ENCODE results near the gene TRPV4. TPM values are rescaled to one million over a fixed set of nuclear protein-coding genes. Genes with fewer than 3 reads are reported as not detected.

The TRPV4 gene
- total RNA-seq, 1 donor from 2014 or later: 0.75 TPM

DNA sequence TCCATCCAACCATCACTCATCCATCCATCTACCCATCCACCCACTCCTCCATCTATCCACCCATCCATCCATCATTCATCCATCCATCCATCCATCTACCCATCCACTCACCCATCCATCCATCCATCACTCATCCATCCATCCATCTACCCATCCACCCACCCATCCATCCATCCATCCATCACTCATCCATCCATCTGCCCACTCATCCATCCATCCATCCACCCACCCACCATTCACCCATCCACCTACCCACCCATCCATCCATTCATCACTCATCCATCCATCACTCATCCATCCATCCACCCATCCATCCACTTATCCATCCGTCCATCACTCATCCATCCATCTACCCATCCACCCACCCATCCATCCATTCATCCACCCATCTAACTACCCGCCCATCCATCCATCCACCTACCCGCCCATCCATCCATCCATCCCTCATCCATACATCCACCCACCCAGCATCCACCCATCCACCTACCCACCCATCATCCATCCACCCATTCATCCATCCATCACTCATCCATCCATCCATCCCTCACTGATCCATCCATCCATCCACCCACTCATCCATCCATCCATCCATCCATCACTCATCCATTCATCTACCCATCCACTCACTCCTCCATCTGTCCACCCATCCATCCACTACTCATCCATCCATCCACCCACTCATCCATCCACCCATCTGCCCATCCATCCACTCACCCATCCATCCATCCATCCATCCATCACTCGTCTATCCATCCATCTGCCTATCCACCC is 24.1 kb downstream of the TRPV4 start:
- H3K27me3 ChIP-seq (ENCODE audit: insufficient read depth, low read length): no peaks in the 10 kb centered on the region
- H3K9me3 Mint-ChIP-seq (ENCODE audit: unreplicated experiment): no peaks in the 10 kb centered on the region
- H3K9me3 ChIP-seq (ENCODE audit: insufficient read depth, low read depth, low read length): no peaks in the 10 kb centered on the region
- no peak overlapping the region for H3K4me2 ChIP-seq (ENCODE audit: low read length)
- H3K4me3 Mint-ChIP-seq (ENCODE audit: unreplicated experiment): no peak overlapping the region
- no peaks in the 10 kb centered on the region for H3K4me1 Mint-ChIP-seq (ENCODE audit: low read depth, unreplicated experiment)
- H3K36me3 Mint-ChIP-seq (ENCODE audit: low read depth, unreplicated experiment): no peaks in the 10 kb centered on the region
- no peaks in the 10 kb centered on the region for H3K4me1 ChIP-seq (ENCODE audit: insufficient read depth, low read length)
- no peaks in the 10 kb centered on the region for H3K79me2 ChIP-seq (ENCODE audit: insufficient read depth, low read length)
- no peak overlapping the region for H3K27ac Mint-ChIP-seq (ENCODE audit: unreplicated experiment)
- H4K20me1 ChIP-seq (ENCODE audit: insufficient read depth, low read length): peaks cover 11% of the 10 kb centered on the region
- DNase-seq (ENCODE audit: low read depth) (no peak), FAIRE-seq (no peak)
- H3K27ac ChIP-seq (ENCODE audit: low read depth, low read length): no peak overlapping the region
- H3K36me3 ChIP-seq (ENCODE audit: insufficient read depth, low read length): no peaks in the 10 kb centered on the region
- no peak overlapping the region for H3K9ac ChIP-seq (ENCODE audit: low read length)
- H2AFZ ChIP-seq (ENCODE audit: low read depth, low read length): no peak overlapping the region
- no peaks in the 10 kb centered on the region for H3K27me3 Mint-ChIP-seq (ENCODE audit: low read depth, unreplicated experiment)
- no peak overlapping the region for H3K4me3 ChIP-seq (ENCODE audit: insufficient read depth, low read depth, low read length)
- TF ChIP-seq EZH2 (IDR thresholded peaks at IDR 0.05; ENCODE audit: insufficient read depth, low read length): no peak

GRCh38 chr12:109807954-109808643 is 25.1 kb downstream of the TRPV4 start:
- Histone ChIP-seq H3K36me3 (ENCODE audit: insufficient read depth, low read length) (no peaks in the 10 kb centered on the region), H4K20me1 (ENCODE audit: insufficient read depth, low read length) (peaks cover 11% of the 10 kb centered on the region), H3K4me3 (ENCODE audit: insufficient read depth, low read depth, low read length) (no peak overlapping the region), H3K9me3 (ENCODE audit: insufficient read depth, low read depth, low read length) (no peaks in the 10 kb centered on the region), H3K79me2 (ENCODE audit: insufficient read depth, low read length) (no peaks in the 10 kb centered on the region), H2AFZ (ENCODE audit: low read depth, low read length) (no peak overlapping the region), H3K4me2 (ENCODE audit: low read length) (no peak overlapping the region), H3K27ac (ENCODE audit: low read depth, low read length) (no peak overlapping the region), H3K27me3 (ENCODE audit: insufficient read depth, low read length) (no peaks in the 10 kb centered on the region), H3K4me1 (ENCODE audit: insufficient read depth, low read length) (no peaks in the 10 kb centered on the region), H3K9ac (ENCODE audit: low read length) (no peak overlapping the region)
- no peaks in the 10 kb centered on the region for H3K36me3 Mint-ChIP-seq (ENCODE audit: low read depth, unreplicated experiment)
- DNase-seq (ENCODE audit: low read depth) (no peak), FAIRE-seq (no peak)
- TF ChIP-seq EZH2 (IDR thresholded peaks at IDR 0.05; ENCODE audit: insufficient read depth, low read length) (no peak), CTCF (IDR thresholded peaks at IDR 0.05; ENCODE audit: insufficient read depth, low read depth, low read length) (no peak)
- no peaks in the 10 kb centered on the region for H3K27me3 Mint-ChIP-seq (ENCODE audit: low read depth, unreplicated experiment)
- no peaks in the 10 kb centered on the region for H3K4me1 Mint-ChIP-seq (ENCODE audit: low read depth, unreplicated experiment)
- no peaks in the 10 kb centered on the region for H3K9me3 Mint-ChIP-seq (ENCODE audit: unreplicated experiment)
- no peak overlapping the region for H3K4me3 Mint-ChIP-seq (ENCODE audit: unreplicated experiment)
- H3K27ac Mint-ChIP-seq (ENCODE audit: unreplicated experiment): no peak overlapping the region

DNA sequence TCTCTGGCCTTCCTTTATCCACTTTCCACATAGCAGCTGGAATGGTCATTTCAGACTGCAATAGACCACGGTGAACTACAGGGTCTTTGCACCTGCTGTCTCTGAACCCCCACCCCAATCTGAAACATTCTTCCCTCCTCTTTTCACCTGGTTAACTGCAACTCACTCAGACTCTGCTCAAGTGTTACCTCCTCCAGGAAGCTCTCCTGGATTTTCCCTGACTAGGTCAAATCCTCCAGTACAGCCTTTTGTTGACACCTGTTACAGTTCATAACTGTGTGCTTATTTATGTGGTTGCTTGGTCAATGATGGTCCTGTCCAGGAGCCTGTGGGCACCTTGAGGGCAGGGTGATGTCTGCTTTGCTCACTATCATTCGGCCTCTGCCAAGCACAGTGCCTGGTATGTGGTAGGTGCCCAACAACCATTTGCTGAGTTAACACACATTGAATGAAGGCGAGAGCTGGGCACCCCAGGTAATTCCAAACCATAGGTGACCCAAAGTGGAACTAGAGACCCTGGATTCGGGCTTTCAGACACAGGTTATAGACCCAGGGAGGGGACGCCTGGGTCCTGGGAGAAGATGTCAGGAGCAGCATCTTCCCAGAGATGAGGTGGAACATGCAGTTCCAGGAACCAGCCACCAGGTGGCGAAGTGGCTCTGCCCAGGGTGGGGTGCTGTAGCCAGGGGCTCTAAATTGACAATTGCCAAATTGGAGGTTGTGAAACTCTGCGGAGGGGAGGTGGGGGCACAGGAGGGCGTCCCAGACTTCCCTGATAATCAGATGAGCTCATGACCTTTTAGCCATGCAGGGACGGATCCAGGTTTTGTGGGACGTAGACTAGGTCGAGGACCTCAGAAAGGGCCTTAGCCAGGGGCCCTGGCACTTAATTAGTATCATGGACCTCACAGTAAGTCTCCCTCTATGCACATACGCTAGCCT is 28.1 kb downstream of the TRPV4 start:
- Histone ChIP-seq H3K4me2 (ENCODE audit: low read length) (no peak overlapping the region), H3K79me2 (ENCODE audit: insufficient read depth, low read length) (no peaks in the 10 kb centered on the region), H3K9ac (ENCODE audit: low read length) (no peak overlapping the region), H3K27ac (ENCODE audit: low read depth, low read length) (no peak overlapping the region), H2AFZ (ENCODE audit: low read depth, low read length) (no peak overlapping the region), H3K4me1 (ENCODE audit: insufficient read depth, low read length) (no peaks in the 10 kb centered on the region), H3K9me3 (ENCODE audit: insufficient read depth, low read depth, low read length) (no peaks in the 10 kb centered on the region), H4K20me1 (ENCODE audit: insufficient read depth, low read length) (peaks cover 6% of the 10 kb centered on the region), H3K4me3 (ENCODE audit: insufficient read depth, low read depth, low read length) (no peak overlapping the region), H3K27me3 (ENCODE audit: insufficient read depth, low read length) (no peaks in the 10 kb centered on the region), H3K36me3 (ENCODE audit: insufficient read depth, low read length) (no peaks in the 10 kb centered on the region)
- Mint-ChIP-seq H3K36me3 (ENCODE audit: low read depth, unreplicated experiment) (no peaks in the 10 kb centered on the region), H3K4me3 (ENCODE audit: unreplicated experiment) (no peak overlapping the region), H3K27ac (ENCODE audit: unreplicated experiment) (no peak overlapping the region), H3K9me3 (ENCODE audit: unreplicated experiment) (no peaks in the 10 kb centered on the region), H3K27me3 (ENCODE audit: low read depth, unreplicated experiment) (no peaks in the 10 kb centered on the region), H3K4me1 (ENCODE audit: low read depth, unreplicated experiment) (no peaks in the 10 kb centered on the region)
- peak; percentile 20 for FAIRE-seq
- peak; percentile 17 for DNase-seq (ENCODE audit: low read depth)
- no peak for TF ChIP-seq EZH2 (IDR thresholded peaks at IDR 0.05; ENCODE audit: insufficient read depth, low read length)
- peak; percentile 84 for TF ChIP-seq CTCF (IDR thresholded peaks at IDR 0.05; ENCODE audit: insufficient read depth, low read depth, low read length)

Measured in astrocyte (in vitro differentiated cells and primary cell).